Measurements from ENCODE around the gene PGPEP1.
"Not testable (repeated sequence)": the region's sequence is repeated elsewhere in the genome, so short reads cannot be mapped to it uniquely, and the experiment has no call there.

Gene PGPEP1

DNA sequence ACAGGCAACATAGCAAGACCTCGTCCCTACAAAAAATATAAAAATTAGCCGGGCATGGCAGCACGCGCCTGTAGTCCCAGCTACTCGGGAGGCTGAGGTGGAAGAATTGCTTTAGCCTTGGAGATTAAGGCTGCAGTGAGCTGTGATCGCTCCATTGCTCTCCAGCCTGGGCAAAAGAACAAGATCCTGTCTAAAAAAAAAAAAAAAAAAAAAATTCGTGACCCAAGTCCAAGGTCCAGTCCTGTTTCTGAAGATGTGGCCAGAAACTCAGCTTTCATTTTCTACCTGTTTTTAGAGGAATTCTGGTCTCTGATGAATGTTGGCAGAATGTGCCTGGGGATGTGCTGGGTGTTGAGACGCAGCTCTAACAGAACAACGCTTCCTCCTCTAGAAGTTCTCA lies 1.9 kb upstream of the PGPEP1 start:
- DNase-seq: no peak

DNA sequence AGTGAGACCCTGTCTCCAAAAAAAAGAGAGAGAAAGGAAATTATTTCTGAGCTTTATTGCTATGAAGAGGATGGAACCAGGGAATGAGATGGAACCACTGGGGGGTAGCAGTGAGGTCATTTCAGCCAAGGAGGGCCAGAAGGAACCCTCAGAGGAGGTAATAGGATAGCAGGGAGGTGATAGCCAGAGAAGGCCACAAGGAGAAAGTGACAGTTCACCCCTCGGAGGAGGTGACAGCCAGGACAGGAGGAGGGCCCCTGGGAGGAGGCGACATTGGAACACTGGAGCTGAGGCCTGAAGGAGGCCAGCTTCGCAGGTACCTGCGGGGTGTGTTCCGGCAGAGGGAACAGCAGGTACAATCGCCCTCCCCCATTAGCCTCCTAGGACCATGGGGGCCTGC lies 675 bp upstream of the PGPEP1 start:
- DNase-seq: no peak

DNA sequence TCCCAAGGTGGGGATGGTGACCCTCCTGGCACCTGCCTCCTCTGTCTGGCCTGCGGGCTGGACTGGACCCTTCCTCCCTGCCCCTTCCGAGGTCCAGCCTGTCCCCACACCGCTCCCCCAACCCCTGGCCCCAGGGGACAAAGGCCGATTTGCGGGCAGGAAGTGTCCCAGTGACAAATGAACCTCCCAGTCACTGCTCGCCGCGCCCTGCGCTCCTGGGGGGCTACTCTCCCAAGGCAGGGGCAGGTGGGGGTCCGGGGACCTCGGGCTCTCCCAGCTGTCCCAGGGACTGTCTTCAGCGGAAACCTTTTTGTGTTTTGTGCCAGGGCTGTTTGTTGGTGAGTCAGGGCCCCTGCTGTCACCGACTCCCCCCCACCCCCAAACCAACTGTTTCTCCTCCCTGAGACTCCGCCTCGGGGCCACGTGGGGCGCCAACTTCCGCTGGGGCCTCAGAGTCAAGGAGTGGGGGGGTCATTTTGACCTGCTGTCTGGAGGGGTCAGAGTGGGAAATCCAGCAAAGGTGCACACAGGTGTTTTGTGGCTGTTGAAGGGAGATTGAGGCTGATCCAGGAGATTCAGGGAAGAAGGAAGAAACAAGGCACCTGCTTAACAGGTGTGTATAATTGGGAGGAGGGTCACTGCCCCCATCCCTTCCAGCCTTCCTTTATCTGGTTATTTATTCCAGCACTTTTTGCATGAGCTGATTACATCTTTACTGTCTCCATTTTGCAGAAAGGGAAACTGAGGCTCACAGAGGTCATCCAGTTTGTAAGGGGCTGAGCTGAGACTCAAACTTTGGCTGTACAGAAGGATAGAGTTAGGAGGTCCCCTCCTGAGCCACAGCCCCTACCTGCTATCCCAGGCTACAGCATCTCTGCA lies 831 bp downstream of the PGPEP1 start:
- peak; percentile 62 for DNase-seq

- DNase-seq: no peak
These were observed 1.8 kb downstream of the PGPEP1 start for GRCh38 chr19:18342090-18342632.

- DNase-seq: no peak
These were observed 4.2 kb downstream of the PGPEP1 start for GRCh38 chr19:18344582-18344950.

DNA sequence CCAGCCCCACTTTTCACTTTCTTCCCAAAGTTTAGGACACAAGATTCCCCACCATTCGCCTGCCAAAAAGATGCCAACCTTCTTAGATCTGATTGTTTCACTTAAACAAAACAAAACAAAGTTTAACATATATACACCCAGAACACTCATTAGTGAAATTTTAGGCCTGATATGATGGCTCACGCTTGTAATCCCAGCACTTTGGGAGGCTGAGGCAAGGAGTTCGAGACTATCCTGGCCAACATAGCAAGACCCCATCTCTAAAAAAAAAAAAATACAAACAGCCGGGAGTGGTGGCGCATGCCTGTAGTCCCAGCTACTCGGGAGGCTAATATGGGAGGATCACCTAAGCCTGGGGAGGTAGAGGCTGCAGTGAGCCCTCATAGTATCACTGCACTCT lies 4.9 kb downstream of the PGPEP1 start:
- no peak for DNase-seq

DNA sequence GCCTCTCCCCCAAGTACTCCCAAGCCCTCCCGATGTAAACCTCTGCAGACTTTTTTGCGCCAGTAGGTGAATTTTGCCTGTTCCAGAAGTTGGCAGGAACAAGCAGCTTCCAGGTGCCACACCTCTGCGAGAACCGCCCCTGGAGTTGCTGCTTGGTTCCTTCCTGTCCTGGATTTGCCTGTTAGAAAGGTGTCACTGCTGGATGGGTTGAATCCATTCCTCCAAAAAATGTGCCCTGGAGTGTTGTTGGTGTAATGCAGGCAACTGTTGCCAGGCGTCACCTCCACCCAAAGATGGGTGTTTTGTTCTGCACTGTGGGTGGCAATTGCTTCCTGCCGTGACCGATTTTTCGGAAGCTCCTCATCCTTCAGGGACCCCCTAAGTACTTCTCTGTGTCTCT lies 5.7 kb downstream of the PGPEP1 start:
- DNase-seq: no peak

GRCh38 chr19:18348171-18348570 lies 7.8 kb downstream of the PGPEP1 start:
- DNase-seq: no peak

DNA sequence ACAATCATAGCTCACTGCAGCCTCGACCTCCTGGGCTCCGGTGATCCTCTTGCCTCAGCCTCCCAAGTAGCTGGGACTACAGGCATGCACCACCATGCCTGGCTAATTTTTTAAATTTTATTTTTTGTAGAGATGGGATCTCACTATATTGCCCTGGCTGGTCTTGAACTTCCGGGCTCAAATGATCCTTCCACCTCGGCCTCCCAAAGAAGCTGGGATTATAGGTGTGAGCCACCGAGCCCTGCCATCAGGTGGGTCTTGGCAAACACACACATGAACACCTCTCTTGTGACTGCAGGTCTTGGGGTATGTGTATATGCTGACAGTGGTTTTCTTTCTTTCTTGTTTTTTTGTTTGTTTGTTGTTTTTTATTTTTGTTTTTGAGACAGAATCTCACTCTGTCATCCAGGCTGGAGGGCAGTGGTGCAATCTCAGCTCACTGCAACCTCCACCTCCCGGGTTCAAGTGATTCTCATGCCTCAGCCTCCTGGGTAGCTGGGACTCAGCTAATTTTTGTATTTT lies 8.5 kb downstream of the PGPEP1 start:
- not testable (repeated sequence) for DNase-seq

DNA sequence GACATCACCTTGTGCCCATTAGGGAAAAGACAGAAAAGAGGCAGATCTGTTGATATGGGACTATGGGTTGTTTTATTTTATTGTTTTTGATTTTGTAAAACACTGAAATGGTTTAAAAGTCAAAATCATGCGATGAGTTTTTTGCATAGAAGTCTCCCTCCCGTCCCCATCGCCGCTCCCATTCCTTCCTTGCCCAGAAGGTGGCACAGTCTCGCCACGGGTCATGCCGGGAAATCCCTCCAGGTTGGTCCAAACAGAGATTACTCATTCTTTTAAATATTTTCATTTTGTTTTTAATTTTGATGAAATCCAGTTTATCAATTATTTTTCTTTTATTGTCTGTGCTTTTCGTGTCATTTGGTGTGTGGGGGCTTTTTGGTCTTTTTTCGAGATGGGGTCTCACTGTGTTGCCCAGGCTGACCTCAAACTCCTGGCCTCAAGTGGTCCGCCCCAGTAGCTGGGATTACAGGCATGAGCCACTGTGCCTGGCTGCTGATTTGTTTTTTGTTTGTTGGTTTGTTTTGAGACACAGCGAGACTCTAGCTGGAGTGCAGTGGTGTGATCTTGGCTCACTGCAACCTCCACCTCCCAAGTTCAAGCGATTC lies 9.2 kb downstream of the PGPEP1 start:
- peak; percentile 37 for DNase-seq

DNA sequence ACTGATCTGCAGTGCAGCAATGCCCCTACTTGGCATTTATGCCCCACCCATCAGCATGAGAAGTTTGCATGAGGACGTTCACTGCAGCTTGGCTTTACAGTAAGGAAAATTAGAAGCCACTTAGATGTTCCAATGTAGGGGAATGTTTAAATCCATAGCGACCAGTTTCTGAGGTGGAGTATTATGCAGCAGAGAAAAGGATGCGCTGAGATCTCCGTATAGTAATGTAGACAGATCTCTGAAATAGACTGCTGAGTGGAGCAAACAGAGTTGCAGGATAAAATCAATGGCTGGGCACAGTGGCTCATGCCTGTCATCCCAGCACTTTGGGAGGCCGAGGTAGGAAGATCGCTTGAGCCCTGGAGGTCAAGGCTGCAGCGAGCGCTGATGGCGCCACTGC lies 10.1 kb downstream of the PGPEP1 start:
- DNase-seq: no peak

DNA sequence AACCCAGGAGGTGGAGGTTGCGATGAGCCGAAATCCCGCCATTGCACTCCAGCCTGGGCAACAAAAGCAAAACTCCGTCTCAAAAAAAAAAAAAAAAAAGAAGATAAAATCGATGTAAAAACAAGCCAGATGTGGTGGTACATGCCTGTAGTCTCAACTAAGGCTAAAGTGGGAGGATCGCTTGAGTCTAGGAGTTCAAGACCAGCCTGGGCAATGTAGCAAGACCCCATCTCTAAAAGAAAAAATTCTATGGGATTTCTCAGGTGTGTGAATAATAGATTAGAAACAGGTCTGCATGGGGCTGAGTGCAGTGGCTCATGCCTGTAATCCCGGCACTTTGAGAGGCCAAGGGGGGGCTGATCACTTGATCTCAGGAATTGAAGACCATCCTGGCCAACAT lies 11.1 kb downstream of the PGPEP1 start:
- DNase-seq: no peak

GRCh38 chr19:18353378-18354005 lies 13.1 kb downstream of the PGPEP1 start:
- DNase-seq: no peak

GRCh38 chr19:18354743-18355142 lies 14.3 kb downstream of the PGPEP1 start:
- DNase-seq: not testable (repeated sequence)

- no peak for DNase-seq
These were observed 16.6 kb downstream of the PGPEP1 start for GRCh38 chr19:18357041-18357440.

GRCh38 chr19:18361646-18362045 lies 21.2 kb downstream of the PGPEP1 start:
- no peak for DNase-seq

GRCh38 chr19:18362934-18363542 lies 22.6 kb downstream of the PGPEP1 start:
- no peak for DNase-seq

DNA sequence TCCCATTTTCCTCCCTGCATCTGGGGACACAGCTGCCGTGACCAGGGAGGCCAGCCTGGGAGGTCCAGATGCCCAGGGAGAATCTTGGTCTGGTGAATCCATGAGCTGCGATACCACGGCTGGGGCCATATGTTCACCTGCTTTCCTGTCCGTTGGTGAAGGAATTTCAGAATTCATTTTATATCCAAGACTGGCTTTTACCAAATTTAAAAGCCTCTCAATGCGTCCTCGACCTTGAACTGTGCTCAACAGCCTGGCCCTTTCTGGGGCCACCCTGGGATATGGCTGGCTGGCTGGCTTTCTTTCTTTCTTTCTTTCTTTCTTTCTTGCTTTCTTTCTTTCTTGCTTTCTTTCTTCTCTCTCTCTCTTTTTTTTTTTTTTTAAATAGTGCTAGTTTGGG lies 23.4 kb downstream of the PGPEP1 start:
- DNase-seq: no peak

DNA sequence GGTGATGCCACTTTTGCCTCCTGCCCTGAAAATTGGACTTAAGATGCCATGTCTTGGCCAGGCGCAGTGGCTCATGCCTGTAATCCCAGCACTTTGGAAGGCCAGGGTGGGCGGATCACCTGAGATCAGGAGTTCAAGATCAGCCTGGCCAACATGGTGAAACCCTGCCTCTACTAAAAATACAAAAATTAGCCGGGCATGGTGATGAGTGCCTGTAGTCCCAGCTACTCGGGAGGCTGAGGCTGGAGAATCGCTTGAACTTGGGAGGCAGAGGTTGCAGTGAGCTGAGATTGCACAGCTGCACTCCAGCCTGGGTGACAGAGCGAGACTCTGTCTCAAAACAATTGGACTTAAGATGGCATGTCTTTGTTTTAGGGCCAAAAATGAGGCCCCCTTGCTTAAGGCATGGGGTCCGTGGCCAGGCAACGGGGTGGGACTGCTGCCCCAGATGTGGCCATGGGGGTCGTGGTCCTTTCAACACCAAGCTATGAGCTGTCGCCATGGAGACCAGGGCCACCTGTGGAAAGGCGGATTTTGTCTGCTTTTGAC lies 24.0 kb downstream of the PGPEP1 start:
- DNase-seq: not testable (repeated sequence)

DNA sequence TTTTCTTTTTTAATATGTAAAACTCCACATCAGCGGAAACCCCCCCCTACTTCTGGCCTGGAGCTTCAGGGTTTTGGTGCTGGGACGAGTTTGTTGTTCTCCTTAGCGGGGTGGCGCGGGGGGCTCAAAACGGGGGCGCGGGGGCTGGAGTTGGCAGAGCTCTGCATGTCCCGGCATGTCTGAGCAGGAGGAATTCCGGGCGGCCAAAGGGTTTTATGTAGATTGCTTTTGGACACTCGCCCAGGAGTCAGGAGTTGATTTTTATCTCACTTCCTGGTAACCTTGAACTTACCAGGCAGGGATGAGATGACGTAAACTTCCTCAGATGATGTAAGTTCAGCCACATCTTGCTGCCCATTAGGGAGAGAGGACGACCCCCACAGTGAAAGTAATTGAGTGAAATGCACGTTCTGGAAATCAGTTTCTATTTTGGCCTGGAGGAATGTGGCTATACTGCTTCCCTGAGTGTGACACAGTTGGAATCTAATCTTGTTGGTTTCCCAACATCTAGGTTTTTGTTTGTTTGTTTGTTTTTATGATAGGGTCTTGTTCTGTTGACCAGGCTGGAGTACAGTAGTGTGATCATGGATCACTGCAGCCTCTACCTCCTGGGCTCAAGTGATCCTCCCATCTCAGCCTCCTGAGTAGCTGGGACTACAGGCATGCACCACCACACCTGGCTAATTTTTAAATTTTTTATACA lies 24.6 kb downstream of the PGPEP1 start:
- DNase-seq: peak; percentile 88

- DNase-seq: peak; percentile 17
These were observed 25.6 kb downstream of the PGPEP1 start for GRCh38 chr19:18366021-18366435.
